Esophagus (tissue), 2 donors: Measurements from ENCODE around the gene CTNNA1. TPM values are rescaled to one million over a fixed set of nuclear protein-coding genes. Genes with fewer than 3 reads are reported as not detected.
A peak's percentile ranks its signal among the peaks of the same experiment; 100 is the strongest.
"Not testable (repeated sequence)": the region's sequence is repeated elsewhere in the genome, so short reads cannot be mapped to it uniquely, and the experiment has no call there.

Source experiments
- H3K27ac ChIP-seq, 2 donors: one replicate each; pipeline ENCODE4 v1.5.1; 2013; ENCODE audit warnings: low read depth in 2 of 2, mild to moderate bottlenecking in 2 of 2, inconsistent platforms in 1 of 2, low read length in 1 of 2, moderate library complexity in 1 of 2
- H3K27me3 ChIP-seq, 2 donors: one replicate each; pipeline ENCODE4 v1.6.1; 2013; ENCODE audit warnings: low read length in 2 of 2, control low read depth in 1 of 2, mild to moderate bottlenecking in 1 of 2; ENCODE audit not compliant: insufficient read depth in 2 of 2, control insufficient read depth in 1 of 2
- H3K36me3 ChIP-seq, 2 donors: one replicate each; pipeline ENCODE4 v1.6.1; 2013; ENCODE audit warnings: low read length in 1 of 2; ENCODE audit not compliant: control insufficient read depth in 2 of 2, insufficient read depth in 2 of 2
- H3K4me1 ChIP-seq, 2 donors: one replicate each; pipeline ENCODE4 v1.6.1; 2013; ENCODE audit warnings: low read length in 1 of 2; ENCODE audit not compliant: control insufficient read depth in 2 of 2, insufficient read depth in 2 of 2
- H3K4me3 ChIP-seq, 2 donors: one replicate each; pipeline ENCODE4 v1.5.1; 2013; ENCODE audit warnings: low read length in 2 of 2, mild to moderate bottlenecking in 2 of 2, low read depth in 1 of 2, moderate library complexity in 1 of 2
- H3K9me3 ChIP-seq, 2 donors: one replicate each; pipeline ENCODE4 v1.6.1; 2013; ENCODE audit warnings: mild to moderate bottlenecking in 2 of 2, low read depth in 1 of 2, low read length in 1 of 2, moderate library complexity in 1 of 2; ENCODE audit not compliant: control insufficient read depth in 2 of 2, insufficient read depth in 1 of 2
- WGBS, 2 donors: extraction: QIAGEN DNeasy Blood & Tissue Kit; methylation state at CpG; one replicate each; pipeline ENCODE4 v1.1.7; 2013; 5-methylcytosine and 5-hydroxymethylcytosine counted together
- polyA plus RNA-seq, 2 donors: library from polyadenylated mRNA; stranded (reverse); fragments of 200-250 nt; gene quantifications; one replicate each; pipeline ENCODE4 v1.2.3, GENCODE V29; 2013
- donor health status: healthy with polysubstance abuse.
- donor health status: Bipolar disorder and iron deficiency.

The CTNNA1 gene
- polyA plus RNA-seq, 2 donors, result 221 to 223 TPM

GRCh38 chr5:138721979-138722378 lies 31.2 kb upstream of the CTNNA1 start:
- WGBS, 2 donors, result 80 to 85% methylated on average over 5 of the region's 5 CpGs

GRCh38 chr5:138722544-138723177 lies 30.6 kb upstream of the CTNNA1 start:
- Histone ChIP-seq H3K9me3 (no peaks in the 10 kb centered on the region), H3K27ac (no peak overlapping the region), H3K36me3 (no peaks in the 10 kb centered on the region), H3K27me3 (no peaks in the 10 kb centered on the region), H3K4me3 (no peak overlapping the region), H3K4me1 (peaks cover 2 to 16% of the 10 kb centered on the region in 2 donors)
- WGBS, 2 donors, result 75 to 78% methylated on average over 10 of the region's 10 CpGs

More at GRCh38 chr5:138721979-138722378, 31.2 kb upstream of the CTNNA1 start:
- no peak overlapping the region for H3K27ac ChIP-seq
- no peaks in the 10 kb centered on the region for H3K9me3 ChIP-seq
- H3K4me1 ChIP-seq, result peaks cover 2 to 16% of the 10 kb centered on the region in 2 donors
- H3K4me3 ChIP-seq, result no peak overlapping the region
- H3K36me3 ChIP-seq, result no peaks in the 10 kb centered on the region
- no peaks in the 10 kb centered on the region for H3K27me3 ChIP-seq

GRCh38 chr5:138724470-138725146 lies 28.6 kb upstream of the CTNNA1 start:
- peak overlapping the region; percentile 5 to 59 for H3K27ac ChIP-seq
- H3K4me3 ChIP-seq, result no peak overlapping the region

GRCh38 chr5:138725153-138725817 lies 27.9 kb upstream of the CTNNA1 start:
- 45 to 55% methylated on average over 12 of the region's 12 CpGs for WGBS, 2 donors

More at GRCh38 chr5:138724470-138725146, 28.6 kb upstream of the CTNNA1 start:
- Histone ChIP-seq H3K9me3 (no peaks in the 10 kb centered on the region), H3K36me3 (no peaks in the 10 kb centered on the region), H3K4me1 (peaks cover 2 to 16% of the 10 kb centered on the region in 2 donors), H3K27me3 (no peaks in the 10 kb centered on the region)
- WGBS, 2 donors, result 41 to 48% methylated on average over 5 of the region's 5 CpGs

GRCh38 chr5:138725818-138726416 lies 27.3 kb upstream of the CTNNA1 start:
- 45 to 51% methylated on average over 6 of the region's 6 CpGs for WGBS, 2 donors
- H3K36me3 ChIP-seq, result no peaks in the 10 kb centered on the region
- no peak overlapping the region for H3K4me3 ChIP-seq
- H3K27ac ChIP-seq, result peak overlapping the region; percentile 81 to 84
- no peaks in the 10 kb centered on the region for H3K9me3 ChIP-seq
- no peaks in the 10 kb centered on the region for H3K27me3 ChIP-seq
- H3K4me1 ChIP-seq, result peaks cover 2 to 16% of the 10 kb centered on the region in 2 donors

More at GRCh38 chr5:138725153-138725817, 27.9 kb upstream of the CTNNA1 start:
- H3K27ac ChIP-seq, result peak overlapping the region; percentile 81 to 84
- no peaks in the 10 kb centered on the region for H3K27me3 ChIP-seq
- H3K36me3 ChIP-seq, result no peaks in the 10 kb centered on the region
- no peak overlapping the region for H3K4me3 ChIP-seq
- no peaks in the 10 kb centered on the region for H3K9me3 ChIP-seq
- peaks cover 2 to 16% of the 10 kb centered on the region in 2 donors for H3K4me1 ChIP-seq

GRCh38 chr5:138726848-138727247 lies 26.4 kb upstream of the CTNNA1 start:
- H3K27me3 ChIP-seq, result no peaks in the 10 kb centered on the region
- 74 to 76% methylated on average over 4 of the region's 4 CpGs for WGBS, 2 donors
- no peaks in the 10 kb centered on the region for H3K9me3 ChIP-seq
- H3K36me3 ChIP-seq, result no peaks in the 10 kb centered on the region
- no peak overlapping the region for H3K27ac ChIP-seq
- no peak overlapping the region for H3K4me3 ChIP-seq
- peaks cover 2 to 16% of the 10 kb centered on the region in 2 donors for H3K4me1 ChIP-seq

GRCh38 chr5:138730496-138730895 lies 22.7 kb upstream of the CTNNA1 start:
- H3K4me3 ChIP-seq, H3K36me3 ChIP-seq, H3K9me3 ChIP-seq, H3K27me3 ChIP-seq, H3K4me1 ChIP-seq, H3K27ac ChIP-seq: not testable (repeated sequence)
- 89 to 97% methylated on average over 12 of the region's 12 CpGs for WGBS, 2 donors

- Histone ChIP-seq H3K4me1 (no peaks in the 10 kb centered on the region), H3K27me3 (no peaks in the 10 kb centered on the region), H3K27ac (no peak overlapping the region), H3K36me3 (no peaks in the 10 kb centered on the region), H3K9me3 (no peaks in the 10 kb centered on the region), H3K4me3 (no peak overlapping the region)
- 74 to 90% methylated on average over 2 of the region's 2 CpGs for WGBS, 2 donors
These were observed 20.8 kb upstream of the CTNNA1 start for GRCh38 chr5:138732466-138732865.

GRCh38 chr5:138732933-138733332 lies 20.3 kb upstream of the CTNNA1 start:
- no peak overlapping the region for H3K27ac ChIP-seq
- H3K9me3 ChIP-seq, result no peaks in the 10 kb centered on the region
- WGBS, 2 donors, result 92 to 94% methylated on average over 4 of the region's 4 CpGs
- H3K4me1 ChIP-seq, result no peaks in the 10 kb centered on the region
- H3K4me3 ChIP-seq, result no peak overlapping the region
- no peaks in the 10 kb centered on the region for H3K36me3 ChIP-seq
- no peaks in the 10 kb centered on the region for H3K27me3 ChIP-seq
